ENCODE results near the gene DBH. TPM values are rescaled to one million over a fixed set of nuclear protein-coding genes. Genes with fewer than 3 reads are reported as not detected.

DBH gene
- total RNA-seq (2022; extraction: Qiagen RNA extraction) = not detected in 5 replicates

DNA sequence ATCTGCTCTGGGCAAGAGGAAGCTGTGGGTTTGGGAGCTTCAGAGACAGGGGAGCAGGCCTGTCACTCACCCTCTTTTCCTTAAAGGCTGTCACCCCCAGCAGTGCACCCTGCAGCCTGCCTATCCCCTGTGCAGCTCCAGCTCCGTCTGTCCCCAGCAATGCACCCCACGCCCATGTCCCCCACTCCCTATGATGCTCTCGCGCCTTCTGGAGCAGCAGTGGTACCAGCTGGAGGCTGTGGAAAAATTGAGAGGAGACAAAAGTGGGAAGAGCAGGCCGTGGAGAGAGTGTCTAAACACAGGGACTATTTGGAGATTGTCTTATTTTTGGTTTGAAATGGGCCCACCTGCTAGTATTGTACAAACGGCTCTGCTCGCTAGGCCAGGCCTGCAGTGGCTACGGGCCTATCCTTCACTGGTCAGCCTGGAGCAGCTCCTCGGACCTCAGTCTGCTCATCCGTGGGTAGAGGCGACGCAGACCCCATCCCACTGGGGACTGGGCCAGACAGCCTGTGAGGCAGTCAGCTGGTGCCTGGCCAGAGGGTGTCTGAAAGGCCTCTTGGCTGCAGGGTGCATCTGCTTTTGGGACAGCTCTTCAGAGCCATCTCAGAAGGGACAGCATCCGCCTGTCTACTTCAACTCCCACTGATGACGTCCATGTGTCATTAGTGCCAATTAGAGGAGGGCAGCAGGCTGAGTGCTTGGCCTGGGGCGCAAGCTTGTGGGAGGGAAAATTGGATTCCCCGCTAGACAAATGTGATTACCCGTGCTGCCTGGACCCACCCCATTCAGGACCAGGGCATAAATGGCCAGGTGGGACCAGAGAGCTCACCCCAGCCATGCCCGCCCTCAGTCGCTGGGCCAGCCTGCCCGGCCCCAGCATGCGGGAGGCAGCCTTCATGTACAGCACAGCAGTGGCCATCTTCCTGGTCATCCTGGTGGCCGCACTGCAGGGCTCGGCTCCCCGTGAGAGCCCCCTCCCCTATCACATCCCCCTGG is at the start of gene DBH:
DBH (plus strand) TSS at position 831 of the 999 bp plus-strand sequence; CDS start at position 840, 9 bp downstream.

DNA sequence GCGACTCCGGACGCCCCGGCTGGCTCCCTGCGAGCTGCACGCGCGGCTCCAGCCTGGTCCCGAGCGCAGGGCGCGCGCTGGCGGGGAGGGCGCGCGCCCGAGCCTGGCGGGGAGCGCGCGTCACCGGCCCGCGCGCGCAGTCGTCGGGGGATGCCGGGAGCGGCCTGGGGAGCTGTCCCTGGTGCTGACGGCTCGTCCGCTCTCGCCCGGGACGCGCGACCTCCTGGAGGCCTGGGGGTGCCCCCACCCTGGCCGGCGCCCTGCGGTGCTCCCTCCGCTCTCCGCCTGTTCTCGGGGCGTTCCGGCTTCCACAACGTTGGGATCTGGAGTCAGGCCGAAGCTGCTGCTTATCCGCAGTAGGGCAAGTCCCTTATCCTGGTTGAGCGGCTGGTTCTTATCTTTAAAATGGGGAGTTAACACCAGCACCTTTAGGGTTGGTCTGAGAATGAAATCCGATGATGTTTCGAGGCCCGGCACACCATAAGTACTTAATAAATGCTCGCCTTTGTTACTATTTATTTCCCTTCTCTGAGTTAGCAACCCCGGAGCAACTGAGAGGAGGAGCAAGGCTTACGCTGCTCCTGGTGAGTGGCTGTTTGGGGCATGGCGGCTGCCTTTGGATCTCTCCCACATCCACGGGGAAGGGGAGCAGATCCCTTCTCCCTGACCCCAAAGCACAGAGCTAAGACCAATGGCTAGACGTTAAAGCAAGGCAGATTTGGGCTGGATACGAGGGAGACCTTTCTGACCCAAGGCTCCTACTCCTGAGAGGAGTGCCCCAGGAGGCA is 26.7 kb upstream of the DBH start, which contains the start of gene FAM163B:
FAM163B (minus strand) TSS at position 79 of the 788 bp plus-strand sequence. CDS start 29,166 bp downstream, outside the sequence.

Other genes starting within 250 kb of the DBH start
- 32.4 to 36.5 TPM (median 32.9 TPM) in 5 replicates for gene REXO4, start 218.4 kb upstream of the DBH start, total RNA-seq (2022; extraction: Qiagen RNA extraction)
- gene ADAMTS13, start 214.0 kb upstream of the DBH start, total RNA-seq (2022; extraction: Qiagen RNA extraction) = 0.51 to 0.73 TPM (median 0.56 TPM) in 5 replicates
- 3.9 to 5.2 TPM (median 4.4 TPM) in 5 replicates for gene CACFD1, start 176.4 kb upstream of the DBH start, total RNA-seq (2022; extraction: Qiagen RNA extraction)
- 16.7 to 23.1 TPM (median 19.9 TPM) in 5 replicates for gene SLC2A6, start 157.3 kb upstream of the DBH start, total RNA-seq (2022; extraction: Qiagen RNA extraction)
- not detected in 5 replicates for gene MYMK, start 111.4 kb upstream of the DBH start, total RNA-seq (2022; extraction: Qiagen RNA extraction)
- gene ADAMTSL2, start 101.7 kb upstream of the DBH start, total RNA-seq (2022; extraction: Qiagen RNA extraction) = not detected in 5 replicates
- gene FAM163B, start 27.0 kb upstream of the DBH start, total RNA-seq (2022; extraction: Qiagen RNA extraction) = not detected in 5 replicates
- 0.07 to 0.16 TPM (median 0.15 TPM) in 4 of 5 replicates, not detected in the other for gene SARDH, start 102.0 kb downstream of the DBH start, total RNA-seq (2022; extraction: Qiagen RNA extraction)

Measured in A549 treated with Hydrocortisone at 1 μM for 4 hours (cell line).